HepG2 (cell line): ENCODE measurements around the gene GABARAPL2. TPM values are rescaled to one million over a fixed set of nuclear protein-coding genes. Genes with fewer than 3 reads are reported as not detected.
A peak's percentile ranks its signal among the peaks of the same experiment; 100 is the strongest.

Experiments
- CAMTA2 ChIP-seq: sonication (generic); formaldehyde crosslinking; IDR thresholded peaks from 2 replicates; pipeline ENCODE4 v1.4.0; 2020; ENCODE audit warnings: mild to moderate bottlenecking, missing genetic modification reagents, borderline replicate concordance
- GZF1 ChIP-seq: sonication (generic); formaldehyde crosslinking; IDR thresholded peaks from 2 replicates; pipeline ENCODE4 v1.5.1; 2020; ENCODE audit warnings: mild to moderate bottlenecking, missing genetic modification reagents
- HBP1 ChIP-seq: IDR thresholded peaks from 2 replicates; pipeline ENCODE4 v1.6.1; 2016; ENCODE audit warnings: low read depth, control low read depth
- HOMEZ ChIP-seq: IDR thresholded peaks from 2 replicates; pipeline ENCODE4 v1.6.1; 2016; ENCODE audit warnings: low read depth
- KLF6 ChIP-seq: IDR thresholded peaks from 2 replicates; pipeline ENCODE4 v1.8.0; 2016; ENCODE audit warnings: missing biosample characterization, missing genetic modification reagents
- MED8 ChIP-seq: sonication (generic); formaldehyde crosslinking; IDR thresholded peaks from 2 replicates; pipeline ENCODE4 v1.8.1; 2023; ENCODE audit warnings: mild to moderate bottlenecking, missing genetic modification reagents; ENCODE audit not compliant: insufficient replicate concordance
- MTERF4 ChIP-seq: sonication (generic); formaldehyde crosslinking; IDR thresholded peaks from 2 replicates; pipeline ENCODE4 v1.8.0; 2023; ENCODE audit warnings: mild to moderate bottlenecking, missing genetic modification reagents
- NR2F6 ChIP-seq, 2 experiments: IDR thresholded peaks; 2 replicates each; pipeline ENCODE4 v1.6.1; 2016; ENCODE audit warnings: antibody characterized with exemption in 1 of 2, mild to moderate bottlenecking in 1 of 2
- PBX2 ChIP-seq: IDR thresholded peaks from 2 replicates; pipeline ENCODE4 v1.6.1; 2016; ENCODE audit warnings: control low read depth
- POGK ChIP-seq: sonication (generic); formaldehyde crosslinking; conservative IDR thresholded peaks from 2 replicates; pipeline ENCODE4 v1.8.0; 2022; ENCODE audit warnings: mild to moderate bottlenecking, moderate library complexity, missing genetic modification reagents
- POLR2A ChIP-seq, 2 experiments: IDR thresholded peaks; 2 replicates each; pipeline ENCODE4 v1.6.1; 2011; ENCODE audit warnings: low read depth in 2 of 2, low read length in 2 of 2, mild to moderate bottlenecking in 1 of 2, moderate library complexity in 1 of 2; ENCODE audit not compliant: insufficient read depth in 1 of 2
- SAFB2 ChIP-seq: sonication (generic); formaldehyde crosslinking; IDR thresholded peaks from 2 replicates; pipeline ENCODE4 v1.5.1; 2020; ENCODE audit warnings: missing genetic modification reagents, low read depth, mild to moderate bottlenecking, borderline replicate concordance
- TEF ChIP-seq: sonication (generic); formaldehyde crosslinking; IDR thresholded peaks from 2 replicates; pipeline ENCODE4 v1.5.0; 2020; ENCODE audit warnings: missing genetic modification reagents
- THAP11 ChIP-seq: IDR thresholded peaks from 2 replicates; pipeline ENCODE4 v1.6.1; 2016; ENCODE audit warnings: missing biosample characterization, missing genetic modification reagents
- ZFP62 ChIP-seq: sonication (generic); formaldehyde crosslinking; IDR thresholded peaks from 2 replicates; pipeline ENCODE4 v1.4.0; 2020; ENCODE audit warnings: missing genetic modification reagents
- ZSCAN31 ChIP-seq: sonication (generic); formaldehyde crosslinking; IDR thresholded peaks from 2 replicates; pipeline ENCODE4 v1.5.0; 2020; ENCODE audit warnings: low read depth, mild to moderate bottlenecking, missing genetic modification reagents
- polyA plus RNA-seq, 8 experiments: library from polyadenylated mRNA; depleted of rRNA in 3 of 8; stranded (reverse) in 7 of 8; unstranded in 1 of 8; fragments of >200 nt; fragmentation: Illumina TruSeq in 4 of 8; extraction: Trizol in 4 of 8; gene quantifications; 2 replicates each; pipeline versions ENCODE4 v1.2.1 to v1.2.3, GENCODE V29; 2011 to 2016; ENCODE audit warnings: low read depth in 4 of 8, missing spikeins in 1 of 8, mixed read lengths in 1 of 8; ENCODE audit not compliant: insufficient read depth in 1 of 8
- total RNA-seq, 5 experiments: library from RNA; depleted of rRNA; stranded (reverse); fragments of >200 nt; fragmentation: Illumina TruSeq; extraction: Trizol; gene quantifications; 2 replicates each; pipeline ENCODE4 v1.2.3, GENCODE V29; 2016; ENCODE audit warnings: low read depth in 1 of 5

Gene GABARAPL2
- total and polyA plus RNA-seq, 2 of the 13 experiments (the other 11 are each of a cell fraction or from before 2014, with no cell fraction given): 76.4 to 83.0 TPM

GRCh38 chr16:75622761-75623605 lies 56.8 kb downstream of the GABARAPL2 start, which contains the start of gene ADAT1 (continued):
- TF ChIP-seq GZF1 (CRISPR knock-in tag) (peak; percentile 57; the same call in 1 of the 2 replicates), TEF (peak; percentile 44; the same call in 1 of the 2 replicates), POGK (CRISPR knock-in tag) (0 out of 2 replicates have a peak, but pooled peaks have one; percentile 38), ZFP62 (CRISPR knock-in tag) (no peak), THAP11 (CRISPR knock-in tag) (peak; percentile 100), SAFB2 (CRISPR knock-in tag) (no peak; the same call in 1 of the 2 replicates), POLR2A (IDR thresholded peaks at IDR 0.05; ENCODE audit: insufficient read depth in 1 of 2, low read depth in 2 of 2, low read length in 2 of 2) (peak; percentile 88 to 89), MTERF4 (CRISPR knock-in tag) (peak; percentile 76), HOMEZ (CRISPR knock-in tag) (0 out of 2 replicates have a peak, but pooled peaks have one; percentile 45), CAMTA2 (CRISPR knock-in tag) (no peak; the same call in 1 of the 2 replicates), ZSCAN31 (CRISPR knock-in tag) (peak; percentile 88), NR2F6 (IDR thresholded peaks at IDR 0.05) (no peak), NR2F6 (CRISPR knock-in tag; IDR thresholded peaks at IDR 0.05) (peak; percentile 45; the same call in 1 of the 2 replicates), MED8 (CRISPR knock-in tag) (no peak), KLF6 (CRISPR knock-in tag) (peak; percentile 79), PBX2 (CRISPR knock-in tag) (no peak), HBP1 (peak; percentile 55; the same call in 1 of the 2 replicates)
